RPMI7951 (cell line): ENCODE results near the gene PRSS58. TPM values are rescaled to one million over a fixed set of nuclear protein-coding genes. Genes with fewer than 3 reads are reported as not detected.
A peak's percentile ranks its signal among the peaks of the same experiment; 100 is the strongest.

Source experiments
- DNase-seq: peaks from one replicate; pipeline ENCODE4 v3.0.0-alpha.2; 2012; ENCODE audit warnings: low read depth
- total RNA-seq: library from RNA; depleted of rRNA; stranded (reverse); fragments of >200 nt; shearing (Covaris generic); gene quantifications from 2 replicates; pipeline ENCODE4 v1.2.3, GENCODE V29; 2014; rRNA removed

PRSS58 gene, protein sequence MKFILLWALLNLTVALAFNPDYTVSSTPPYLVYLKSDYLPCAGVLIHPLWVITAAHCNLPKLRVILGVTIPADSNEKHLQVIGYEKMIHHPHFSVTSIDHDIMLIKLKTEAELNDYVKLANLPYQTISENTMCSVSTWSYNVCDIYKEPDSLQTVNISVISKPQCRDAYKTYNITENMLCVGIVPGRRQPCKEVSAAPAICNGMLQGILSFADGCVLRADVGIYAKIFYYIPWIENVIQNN
- not detected in 2 replicates for total RNA-seq

DNA sequence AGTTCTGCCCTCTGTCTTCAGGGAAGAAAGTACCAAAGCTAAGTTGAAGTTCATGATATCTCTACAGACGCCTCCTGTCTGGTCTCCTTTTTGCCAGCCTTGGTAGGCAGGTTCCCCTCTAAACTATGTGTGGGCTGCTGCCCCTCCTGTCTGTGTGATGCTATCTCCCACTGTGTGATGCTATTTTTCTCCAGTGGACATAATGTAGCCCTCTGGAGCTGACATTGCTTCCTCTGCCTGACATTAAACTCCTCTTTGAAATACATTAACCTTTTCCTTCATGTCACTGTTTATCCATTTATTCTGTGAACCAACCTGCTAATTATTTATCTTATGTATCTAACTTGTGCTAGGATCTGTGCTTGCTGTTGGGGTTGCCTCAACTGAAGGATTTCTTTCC lies at the start of gene PRSS58:
Gene PRSS58, minus strand, starts transcription at position 101 of the 400 bp plus-strand sequence. CDS start 351 bp downstream, outside the sequence.
- DNase-seq: no peak

DNA sequence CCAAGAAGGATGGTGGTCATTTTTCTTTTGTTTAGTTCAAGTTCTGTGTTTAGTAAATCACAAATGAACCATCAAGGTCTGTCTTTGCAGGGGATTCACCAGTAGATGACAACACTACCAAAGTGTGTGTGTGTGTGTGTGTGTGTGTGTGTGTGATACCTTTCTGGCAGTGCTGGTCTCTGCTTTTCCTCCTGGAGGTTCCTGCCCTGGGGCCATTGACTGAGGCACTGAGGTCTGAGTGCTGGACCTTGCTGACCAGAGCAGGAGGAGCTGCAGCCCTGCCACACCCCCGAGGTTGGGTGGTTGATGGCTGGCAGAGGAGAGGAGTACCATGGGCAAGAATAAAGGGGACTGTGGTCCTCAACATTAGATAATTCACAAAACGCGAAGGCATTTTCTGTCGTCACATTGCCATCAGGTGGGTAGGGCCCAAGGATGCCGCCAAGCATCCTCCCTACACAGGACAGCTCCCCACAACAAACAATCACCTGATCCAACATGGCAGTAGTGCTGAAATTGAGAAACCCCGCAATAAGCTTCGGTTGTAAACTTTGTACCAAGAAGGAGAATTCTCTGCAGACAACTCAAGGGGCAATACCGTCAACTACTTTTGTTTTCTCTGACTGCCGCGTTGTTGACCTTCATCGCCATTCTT lies 49.5 kb upstream of the PRSS58 start:
- no peak for DNase-seq

GRCh38 chr7:142303650-142304049 lies 45.8 kb upstream of the PRSS58 start:
- DNase-seq: peak; percentile 52

DNA sequence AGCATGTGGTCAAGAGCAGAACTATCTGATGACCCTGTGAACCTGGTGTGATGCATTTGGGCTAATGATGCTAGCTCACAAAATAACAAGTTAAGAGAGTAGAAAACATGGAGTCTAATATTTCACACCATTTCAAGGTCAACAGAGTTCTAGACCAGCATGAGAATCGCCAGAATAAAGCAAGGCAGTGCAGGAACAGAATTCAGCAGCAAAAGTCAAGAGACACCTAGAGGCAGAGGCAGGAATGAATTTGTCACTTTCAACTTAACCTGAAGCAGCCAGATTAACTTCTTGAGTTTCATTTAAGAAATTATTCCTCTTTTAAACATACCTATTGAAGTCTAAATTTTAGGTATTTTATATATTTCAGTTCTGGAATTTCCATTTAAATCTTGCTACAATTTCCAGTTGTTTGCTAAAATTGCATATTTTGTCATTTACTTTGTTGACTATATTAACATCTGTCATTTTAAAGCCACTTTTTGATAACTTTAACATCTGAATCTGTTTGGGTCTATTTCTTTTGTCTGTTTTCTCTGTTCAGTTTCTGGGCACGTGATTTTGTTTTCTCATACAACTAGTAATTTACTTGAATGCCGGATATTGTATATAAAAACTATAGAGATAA lies 44.2 kb upstream of the PRSS58 start:
- DNase-seq: peak; percentile 20

DNA sequence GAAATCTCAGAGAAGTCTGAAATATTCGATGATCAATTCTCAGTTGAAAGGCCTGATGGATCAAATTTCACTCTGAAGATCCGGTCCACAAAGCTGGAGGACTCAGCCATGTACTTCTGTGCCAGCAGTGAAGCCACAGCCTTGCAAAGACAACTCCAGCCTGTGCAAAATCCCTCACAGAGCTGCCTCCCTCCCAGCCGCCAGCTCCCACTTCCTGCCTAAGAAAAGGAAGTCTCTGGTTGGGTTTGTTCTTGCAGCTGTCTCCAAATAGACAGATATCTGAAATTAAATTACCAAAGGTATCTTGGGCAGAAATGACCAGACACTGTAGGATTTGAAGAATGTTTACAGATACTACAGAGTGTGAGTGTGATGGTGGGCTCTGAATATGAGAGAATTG lies 43.4 kb upstream of the PRSS58 start:
- DNase-seq: no peak

DNA sequence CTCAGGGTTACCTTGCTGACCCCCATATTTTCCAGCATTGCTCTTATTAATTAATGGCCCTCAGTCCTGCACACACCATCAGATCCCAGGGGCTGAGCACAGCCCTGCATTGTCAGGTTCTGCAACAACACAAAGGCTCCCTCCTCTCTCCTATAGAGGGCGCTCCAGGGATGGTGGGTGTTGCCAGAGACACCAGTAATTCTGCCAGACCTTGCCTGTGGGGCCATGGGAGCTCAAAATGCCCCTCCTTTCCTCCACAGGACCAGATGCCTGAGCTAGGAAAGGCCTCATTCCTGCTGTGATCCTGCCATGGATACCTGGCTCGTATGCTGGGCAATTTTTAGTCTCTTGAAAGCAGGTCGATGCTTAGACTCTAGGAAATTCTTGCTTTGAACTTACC lies 42.8 kb upstream of the PRSS58 start:
- no peak for DNase-seq

- DNase-seq: no peak
Measured at GRCh38 chr7:142299237-142299781, 41.5 kb upstream of the PRSS58 start.

DNA sequence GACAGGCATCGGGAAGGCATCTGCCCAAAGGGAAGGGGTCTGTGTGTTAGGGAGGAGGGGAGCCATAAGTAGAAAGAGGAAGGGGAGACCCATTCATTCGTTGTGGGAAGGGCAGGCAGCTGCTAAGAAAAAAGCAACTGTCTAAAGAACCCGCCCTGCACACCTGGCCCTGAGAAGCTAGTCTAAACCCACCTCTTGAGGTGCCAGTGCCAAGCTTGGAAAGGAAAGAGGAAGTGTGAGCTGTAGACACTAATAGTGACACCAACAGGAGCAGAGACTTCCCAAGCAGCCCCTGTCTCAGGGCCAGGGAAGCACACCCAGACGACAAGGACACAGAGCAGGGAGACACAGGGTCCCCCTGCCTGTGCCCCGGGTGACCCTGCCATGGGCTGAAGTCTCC lies 40.8 kb upstream of the PRSS58 start:
- DNase-seq: no peak

GRCh38 chr7:142298009-142298408 lies 40.2 kb upstream of the PRSS58 start:
- peak; percentile 16 for DNase-seq

DNA sequence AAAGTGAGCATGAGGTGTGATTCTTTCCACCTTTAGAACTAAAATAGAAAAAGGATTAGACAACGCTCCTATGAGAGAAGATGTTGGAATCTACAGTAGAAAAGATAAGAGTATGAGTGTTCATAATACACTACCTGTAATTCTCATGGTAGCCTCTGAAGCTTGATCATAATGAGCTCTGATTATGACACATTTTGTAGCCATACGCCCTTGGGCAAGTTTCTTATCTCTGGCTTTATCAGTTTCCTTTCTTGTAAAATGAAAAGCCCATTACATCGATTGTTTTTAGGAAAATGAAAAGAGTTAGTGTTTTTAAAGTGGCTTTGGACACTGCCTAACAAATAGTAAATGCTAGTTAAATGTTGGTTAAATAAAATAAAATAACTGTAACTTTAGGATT lies 22.4 kb upstream of the PRSS58 start:
- DNase-seq: no peak

DNA sequence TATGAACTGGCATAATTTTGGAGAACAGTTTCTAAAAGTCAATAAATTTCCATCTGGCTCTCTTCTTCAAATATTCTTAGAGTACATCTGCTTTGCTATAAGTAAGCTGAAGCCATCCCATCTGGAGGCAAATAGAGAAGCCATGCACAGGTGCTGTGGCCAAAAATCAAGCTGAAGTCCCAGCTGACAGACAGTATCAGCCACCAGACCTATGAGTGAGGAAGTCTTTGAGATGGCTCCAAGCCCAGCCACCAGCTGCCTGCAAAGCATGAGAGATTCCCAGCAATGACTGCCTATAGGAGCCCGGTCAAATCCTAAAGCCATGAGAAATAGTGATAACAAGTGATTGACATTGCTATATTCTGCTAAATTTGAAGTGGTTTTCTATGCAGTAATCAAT lies 21.7 kb upstream of the PRSS58 start:
- no peak for DNase-seq

DNA sequence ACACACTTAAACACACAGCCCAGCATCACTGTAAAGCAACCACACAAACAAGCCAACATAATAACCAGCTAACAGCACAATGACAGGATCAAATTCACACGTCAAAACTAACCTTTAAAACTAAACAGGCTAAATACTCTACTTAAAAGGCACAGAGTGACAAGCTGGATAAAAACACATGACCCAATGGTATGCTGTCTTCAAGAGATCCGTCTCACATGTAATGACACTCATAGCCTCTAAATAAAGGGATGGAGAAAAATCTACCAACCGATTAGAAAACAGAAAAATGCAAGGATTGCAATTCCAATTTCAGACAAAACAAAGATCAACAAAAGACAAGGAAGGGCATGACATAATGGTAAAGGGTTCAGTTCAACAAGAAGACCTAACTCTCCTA lies 17.2 kb upstream of the PRSS58 start:
- DNase-seq: no peak

DNA sequence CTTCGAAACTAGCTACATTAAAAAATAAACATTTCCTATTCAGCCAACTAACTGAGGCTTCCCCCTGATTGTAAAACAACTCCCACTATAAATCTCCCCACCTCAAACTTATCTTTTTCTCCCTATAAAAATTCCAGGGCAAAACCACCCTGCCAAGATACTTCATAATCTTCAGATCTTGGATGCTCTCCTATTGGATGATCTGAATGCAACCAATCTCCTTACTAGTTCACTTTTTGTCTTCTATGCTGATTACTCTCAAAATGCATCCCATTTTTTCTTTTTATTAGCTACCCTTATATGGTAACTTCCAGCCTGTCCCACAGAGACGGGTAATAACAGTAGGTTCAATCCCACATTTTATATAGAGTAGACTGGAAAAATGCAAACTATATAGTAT lies 15.0 kb upstream of the PRSS58 start:
- DNase-seq: no peak

- DNase-seq: peak; percentile 47
Measured at GRCh38 chr7:142263598-142264380, 5.9 kb upstream of the PRSS58 start.

- DNase-seq: no peak
Measured at GRCh38 chr7:142250705-142251104, 7.2 kb downstream of the PRSS58 start.

GRCh38 chr7:142249918-142250317 lies 7.9 kb downstream of the PRSS58 start:
- DNase-seq: no peak

DNA sequence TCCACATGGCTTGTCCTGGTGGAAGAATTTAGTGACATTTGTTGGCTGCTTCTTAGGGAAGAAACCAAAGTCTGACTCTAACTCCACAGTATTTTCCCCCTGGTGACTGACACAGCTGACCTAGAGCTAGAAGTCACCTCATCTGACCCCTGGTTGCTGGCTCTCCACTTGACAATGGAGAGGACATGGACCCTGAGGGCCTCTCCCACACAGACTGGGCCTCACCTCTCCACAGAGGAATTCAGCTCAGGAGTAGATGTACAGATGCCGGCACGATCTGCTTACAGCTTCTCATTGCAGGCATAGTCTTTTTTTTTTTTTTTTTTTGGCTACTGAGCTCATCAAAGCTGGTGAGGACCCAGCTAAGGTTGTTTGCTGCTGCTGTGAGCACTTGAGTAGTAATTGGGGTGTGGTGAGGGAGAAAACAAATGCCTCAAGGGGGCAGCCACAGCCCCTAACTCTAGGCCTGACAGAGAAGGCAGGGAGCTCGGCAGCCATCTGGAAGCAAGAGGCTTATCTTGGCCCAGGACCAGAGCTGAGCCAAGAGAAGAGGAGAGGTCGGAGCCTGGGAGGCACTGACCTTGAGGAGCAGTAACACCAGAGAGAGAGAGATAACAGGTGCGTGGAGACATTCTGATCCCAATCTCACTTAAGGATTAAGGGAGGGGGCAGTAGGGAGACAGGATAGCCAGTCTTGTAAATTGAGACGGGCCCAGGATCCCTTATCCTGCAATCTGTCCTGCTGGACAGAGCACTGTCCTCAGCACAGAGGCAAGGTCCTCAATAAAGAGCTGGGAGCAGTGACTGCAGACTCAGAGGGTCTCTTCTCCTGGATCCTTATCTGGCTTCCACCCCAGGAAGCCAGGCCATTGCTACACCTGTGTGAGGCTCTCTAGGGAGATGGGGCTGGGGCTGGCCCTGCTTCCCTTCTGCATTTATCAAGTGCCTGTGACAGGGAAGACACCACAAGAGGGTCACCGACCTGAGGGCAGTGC lies 9.4 kb downstream of the PRSS58 start:
- no peak for DNase-seq

GRCh38 chr7:142243823-142244222 lies 14.0 kb downstream of the PRSS58 start:
- DNase-seq: peak; percentile 10

DNA sequence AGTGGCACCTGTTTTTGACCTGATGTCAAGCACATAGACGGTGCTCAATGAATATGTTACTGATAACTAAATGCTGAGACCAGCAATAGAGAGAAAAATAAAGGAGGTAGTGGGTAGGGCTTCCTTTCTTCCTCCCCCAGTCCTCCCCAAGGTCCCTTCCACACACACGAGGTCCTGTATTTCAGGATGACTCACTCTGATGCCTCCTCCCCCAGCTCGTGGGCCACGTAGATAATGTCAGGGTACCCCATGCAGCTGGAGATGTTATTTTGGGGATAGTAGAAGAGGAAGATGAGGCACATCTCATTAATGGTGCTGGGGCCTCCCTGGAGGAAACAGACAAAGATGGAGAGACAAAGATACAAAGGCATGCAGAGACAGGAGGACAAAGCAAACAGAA lies 17.3 kb downstream of the PRSS58 start:
- DNase-seq: no peak

DNA sequence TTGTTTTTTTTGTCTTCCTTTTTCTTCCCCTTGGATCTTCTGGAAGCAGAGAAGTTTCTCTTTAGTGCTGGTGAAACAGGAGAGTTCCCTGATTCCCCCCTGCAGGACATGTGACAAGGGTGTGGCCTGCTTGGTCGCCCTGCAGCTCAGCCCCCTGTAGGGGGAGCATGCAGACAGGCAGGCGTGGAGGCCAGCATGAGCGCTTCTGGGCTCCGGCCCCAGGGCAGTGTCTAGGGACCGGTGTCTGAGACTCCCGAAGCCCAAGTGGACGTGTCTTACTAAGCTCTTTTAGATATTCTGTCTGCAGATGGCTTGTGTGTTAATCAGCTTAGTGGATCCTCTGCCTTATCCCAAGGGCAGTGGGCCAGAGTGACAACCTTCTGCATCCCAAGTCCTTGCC lies 26.1 kb downstream of the PRSS58 start:
- DNase-seq: peak; percentile 24
